Hepatocyte (in vitro differentiated cells): ENCODE data around the gene OR5B12. TPM values are rescaled to one million over a fixed set of nuclear protein-coding genes. Genes with fewer than 3 reads are reported as not detected.

Experiments
- DNase-seq: peaks from one replicate; pipeline ENCODE4 v3.0.0-alpha.2; 2016; ENCODE audit warnings: low spot score
- H2AFZ ChIP-seq: fragments of 200-600 bp; sonication (generic); 2 replicates; pipeline ENCODE4 v1.6.0; 2016; ENCODE audit warnings: antibody characterized with exemption, mild to moderate bottlenecking
- H3K27ac ChIP-seq: fragments of 200-600 bp; sonication (generic); 2 replicates; pipeline ENCODE4 v1.5.1; 2016; ENCODE audit warnings: mild to moderate bottlenecking
- H3K27me3 ChIP-seq: fragments of 200-600 bp; sonication (generic); 2 replicates; pipeline ENCODE4 v1.6.1; 2016
- H3K36me3 ChIP-seq: fragments of 200-600 bp; sonication (generic); replicated peaks from 2 replicates; pipeline ENCODE4 v1.5.1; 2016; ENCODE audit warnings: low read depth; ENCODE audit not compliant: insufficient read depth
- H3K4me1 ChIP-seq: fragments of 200-600 bp; sonication (generic); 2 replicates; pipeline ENCODE4 v1.5.1; 2016; ENCODE audit warnings: mild to moderate bottlenecking, moderate library complexity; ENCODE audit not compliant: insufficient read depth
- H3K4me2 ChIP-seq: fragments of 200-600 bp; sonication (generic); 2 replicates; pipeline ENCODE4 v1.6.0; 2016
- H3K4me3 ChIP-seq: fragments of 200-600 bp; sonication (generic); 2 replicates; pipeline ENCODE4 v1.5.1; 2016; ENCODE audit warnings: mild to moderate bottlenecking
- H3K79me2 ChIP-seq: fragments of 200-600 bp; sonication (generic); 2 replicates; pipeline ENCODE4 v1.6.0; 2017; ENCODE audit warnings: mild to moderate bottlenecking
- H3K9me2 ChIP-seq: fragments of 200-600 bp; sonication (generic); replicated peaks from 2 replicates; pipeline ENCODE4 v1.6.0; 2017; ENCODE audit warnings: mild to moderate bottlenecking; ENCODE audit not compliant: insufficient read depth
- H3K9me3 ChIP-seq: fragments of 200-600 bp; sonication (generic); 2 replicates; pipeline ENCODE4 v1.5.1; 2016; ENCODE audit warnings: low read depth, mild to moderate bottlenecking
- H4K20me1 ChIP-seq: fragments of 200-600 bp; sonication (generic); 2 replicates; pipeline ENCODE4 v1.6.0; 2016; ENCODE audit warnings: mild to moderate bottlenecking; ENCODE audit not compliant: insufficient read depth, poor library complexity, severe bottlenecking
- CTCF ChIP-seq: fragments of 200-600 bp; sonication (generic); IDR thresholded peaks from 2 replicates; pipeline ENCODE4 v1.5.1; 2016; ENCODE audit warnings: antibody characterized with exemption, mild to moderate bottlenecking; ENCODE audit not compliant: poor library complexity
- EZH2 ChIP-seq: fragments of 200-600 bp; sonication (generic); IDR thresholded peaks from 2 replicates; pipeline ENCODE4 v1.6.1; 2016; ENCODE audit warnings: antibody characterized with exemption, mild to moderate bottlenecking, borderline replicate concordance
- EZH2phosphoT487 ChIP-seq: fragments of 200-600 bp; sonication (generic); IDR thresholded peaks from one replicate; pipeline ENCODE4 v1.6.1; 2018; ENCODE audit warnings: antibody characterized with exemption, mild to moderate bottlenecking, low read depth, moderate library complexity; ENCODE audit not compliant: unreplicated experiment, severe bottlenecking
- WGBS: methylation state at CpG from one replicate; pipeline ENCODE4 v1.1.6; 2016; ENCODE audit warnings: low lambda C conversion rate; ENCODE audit errors: missing lambda C conversion rate; 5-methylcytosine and 5-hydroxymethylcytosine counted together
- polyA plus RNA-seq: library from polyadenylated mRNA; unstranded; fragments of >200 nt; fragmentation: Nextera tagmentation; extraction: Ambion mirVana; gene quantifications from 2 replicates; pipeline ENCODE4 v1.2.1, GENCODE V29; 2016
- total RNA-seq: library from RNA; depleted of rRNA; stranded (reverse); fragments of >200 nt; gene quantifications from 2 replicates; pipeline ENCODE4 v1.2.3, GENCODE V29; 2014

OR5B12 gene
- total RNA-seq, result not detected in 2 replicates
- not detected in 2 replicates for polyA plus RNA-seq

DNA sequence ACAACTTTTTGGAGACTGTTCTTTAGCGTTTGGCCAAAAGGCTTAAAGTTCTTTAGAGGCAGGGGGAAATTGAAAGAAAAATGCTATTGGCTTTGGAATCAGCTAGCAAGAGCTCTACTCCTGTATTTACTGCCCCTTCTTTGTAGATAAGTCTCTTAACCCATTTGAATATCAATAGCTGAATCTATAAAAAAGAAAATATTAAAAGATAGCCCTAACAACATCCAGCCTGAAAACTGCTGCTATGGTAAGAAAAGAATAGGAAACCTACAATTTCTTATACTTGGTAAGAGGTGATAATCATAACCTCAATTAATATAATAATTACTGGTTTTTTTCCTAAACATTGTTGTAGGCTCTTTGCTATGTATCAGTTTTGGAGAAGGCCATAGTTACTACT lies at the start of gene OR5B12:
Gene OR5B12 (minus strand): TSS at position 101 of the 400 bp plus-strand sequence. CDS start 2,085 bp downstream, outside the sequence.
- no peaks in the 10 kb centered on the region for H3K4me1 ChIP-seq
- H3K4me2 ChIP-seq, result no peak within 1 kb of the TSS
- H2AFZ ChIP-seq, result no peak within 1 kb of the TSS
- H3K9me2 ChIP-seq, result no peaks in the 10 kb centered on the region
- no peaks in the 10 kb centered on the region for H3K79me2 ChIP-seq
- 89% methylated on average over 1 of the region's 1 CpG for WGBS
- no peaks in the 10 kb centered on the region for H3K36me3 ChIP-seq
- H3K9me3 ChIP-seq, result no peaks in the 10 kb centered on the region
- H3K4me3 ChIP-seq, result no peak within 1 kb of the TSS
- H3K27ac ChIP-seq, result no peak within 1 kb of the TSS
- DNase-seq, result no peak
- no peak for TF ChIP-seq EZH2
- no peak for TF ChIP-seq EZH2phosphoT487
- H4K20me1 ChIP-seq, result no peaks in the 10 kb centered on the region
- H3K27me3 ChIP-seq, result no peaks in the 10 kb centered on the region

GRCh38 chr11:58490827-58491226 lies 48.8 kb upstream of the OR5B12 start:
- H3K9me3 ChIP-seq, result no peaks in the 10 kb centered on the region
- H3K4me2 ChIP-seq, result no peak overlapping the region
- no peaks in the 10 kb centered on the region for H3K79me2 ChIP-seq
- H3K4me3 ChIP-seq, result no peak overlapping the region
- H3K36me3 ChIP-seq, result no peaks in the 10 kb centered on the region
- H3K9me2 ChIP-seq, result no peaks in the 10 kb centered on the region
- no peak overlapping the region for H3K27ac ChIP-seq
- no peaks in the 10 kb centered on the region for H4K20me1 ChIP-seq
- TF ChIP-seq CTCF, result no peak
- TF ChIP-seq EZH2phosphoT487, result no peak
- TF ChIP-seq EZH2, result no peak
- H3K4me1 ChIP-seq, result no peaks in the 10 kb centered on the region
- no peak for DNase-seq
- no peaks in the 10 kb centered on the region for H3K27me3 ChIP-seq
- 66% methylated on average over 2 of the region's 2 CpGs for WGBS
- H2AFZ ChIP-seq, result no peak overlapping the region

GRCh38 chr11:58487170-58487569 lies 45.1 kb upstream of the OR5B12 start:
- TF ChIP-seq EZH2 (no peak), EZH2phosphoT487 (no peak), CTCF (no peak)
- Histone ChIP-seq H3K36me3 (no peaks in the 10 kb centered on the region), H3K27me3 (no peaks in the 10 kb centered on the region), H3K27ac (no peak overlapping the region), H4K20me1 (no peaks in the 10 kb centered on the region), H3K9me2 (no peaks in the 10 kb centered on the region), H3K4me1 (no peaks in the 10 kb centered on the region), H3K9me3 (no peaks in the 10 kb centered on the region), H3K4me3 (no peak overlapping the region), H3K4me2 (no peak overlapping the region), H3K79me2 (no peaks in the 10 kb centered on the region), H2AFZ (no peak overlapping the region)
- DNase-seq, result no peak

DNA sequence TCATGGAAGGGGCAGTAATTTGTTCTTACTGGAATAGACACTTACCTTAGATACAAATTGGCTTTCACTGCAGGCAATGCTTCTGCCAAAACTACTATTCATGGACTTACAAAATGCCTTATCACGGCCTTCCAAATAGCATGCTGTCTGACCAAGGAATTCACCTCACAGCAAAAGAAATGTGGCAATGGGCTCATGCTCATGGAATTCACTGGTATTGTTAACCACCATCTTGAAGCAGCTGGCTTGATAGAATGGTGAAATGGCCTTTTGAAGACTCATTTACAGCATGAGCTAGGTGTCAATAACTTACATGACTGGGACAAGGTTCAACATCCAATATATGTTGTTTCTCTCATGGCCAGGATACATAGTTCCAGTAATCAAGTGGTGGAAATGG lies 43.9 kb upstream of the OR5B12 start:
- DNase-seq, result no peak
- Histone ChIP-seq H3K4me3 (no peak overlapping the region), H3K9me3 (no peaks in the 10 kb centered on the region), H3K27me3 (no peaks in the 10 kb centered on the region), H3K27ac (no peak overlapping the region), H3K4me1 (no peaks in the 10 kb centered on the region), H4K20me1 (no peaks in the 10 kb centered on the region), H3K9me2 (no peaks in the 10 kb centered on the region), H2AFZ (no peak overlapping the region), H3K79me2 (no peaks in the 10 kb centered on the region), H3K4me2 (no peak overlapping the region), H3K36me3 (no peaks in the 10 kb centered on the region)
- WGBS, result 96% methylated on average over 1 of the region's 1 CpG
- no peak for TF ChIP-seq EZH2phosphoT487
- no peak for TF ChIP-seq CTCF
- no peak for TF ChIP-seq EZH2
